ENCODE results near the gene DBET. TPM values are rescaled to one million over a fixed set of nuclear protein-coding genes. Genes with fewer than 3 reads are reported as not detected.
"Not testable (repeated sequence)": the region's sequence is repeated elsewhere in the genome, so short reads cannot be mapped to it uniquely, and the experiment has no call there.

The DBET gene
- total RNA-seq, 2 experiments from 2014 or later, result not detected

DNA sequence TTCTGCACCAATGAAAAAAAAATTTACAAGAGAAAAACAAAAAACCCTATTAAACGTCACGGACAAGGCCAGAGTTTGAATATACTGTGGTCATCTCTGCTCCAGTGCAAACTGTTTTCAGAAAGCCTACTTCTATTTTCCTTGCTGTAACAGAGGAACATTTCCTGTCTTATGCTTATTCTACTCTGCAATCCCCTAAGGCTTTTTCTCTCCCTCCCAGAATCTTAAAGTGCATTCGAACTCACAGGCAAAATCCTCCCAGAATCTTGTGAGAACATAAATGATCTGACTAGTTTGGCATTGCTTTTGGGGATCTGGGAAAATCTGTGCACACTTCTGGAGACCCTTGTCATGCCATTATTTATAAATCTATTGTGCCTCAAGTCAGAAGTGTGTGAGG lies 503 bp downstream of the DBET start:
- H3K4me3 Mint-ChIP-seq; H3K4me1 Mint-ChIP-seq (ENCODE audit: low read depth); H3K9me3 ChIP-seq (ENCODE audit: control insufficient read depth in 1 of 2, insufficient read depth in 1 of 2, low read length in 2 of 2); H3K27me3 ChIP-seq (ENCODE audit: control insufficient read depth in 1 of 2, insufficient read depth in 2 of 2, low read length in 2 of 2); POLR2A ChIA-PET; H3K4me3 ChIP-seq (ENCODE audit: low read length); DNase-seq; CTCF ChIA-PET; ATAC-seq (ENCODE audit: poor library complexity); H3K4me1 ChIP-seq (ENCODE audit: insufficient read depth, low read length); intact Hi-C loops (cut with DNase I, micrococcal nuclease); H3K36me3 Mint-ChIP-seq (ENCODE audit: low read depth); H3K9me3 Mint-ChIP-seq; H3K36me3 ChIP-seq (ENCODE audit: insufficient read depth, low read length); H3K27me3 Mint-ChIP-seq; H3K27ac ChIP-seq (ENCODE audit: low read depth in 1 of 2, low read length in 2 of 2); H3K27ac Mint-ChIP-seq: not testable (repeated sequence)

DNA sequence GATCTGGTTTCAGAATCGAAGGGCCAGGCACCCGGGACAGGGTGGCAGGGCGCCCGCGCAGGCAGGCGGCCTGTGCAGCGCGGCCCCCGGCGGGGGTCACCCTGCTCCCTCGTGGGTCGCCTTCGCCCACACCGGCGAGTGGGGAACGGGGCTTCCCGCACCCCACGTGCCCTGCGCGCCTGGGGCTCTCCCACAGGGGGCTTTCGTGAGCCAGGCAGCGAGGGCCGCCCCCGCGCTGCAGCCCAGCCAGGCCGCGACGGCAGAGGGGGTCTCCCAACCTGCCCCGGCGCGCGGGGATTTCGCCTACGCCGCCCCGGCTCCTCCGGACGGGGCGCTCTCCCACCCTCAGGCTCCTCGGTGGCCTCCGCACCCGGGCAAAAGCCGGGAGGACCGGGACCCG lies 4.0 kb downstream of the DBET start:
- H3K27me3 Mint-ChIP-seq; CTCF ChIA-PET; H3K36me3 Mint-ChIP-seq (ENCODE audit: low read depth); H3K4me1 ChIP-seq (ENCODE audit: insufficient read depth, low read length); ATAC-seq (ENCODE audit: poor library complexity); H3K4me3 ChIP-seq (ENCODE audit: low read length); H3K27ac ChIP-seq (ENCODE audit: low read depth in 1 of 2, low read length in 2 of 2); H3K27ac Mint-ChIP-seq; POLR2A ChIA-PET; H3K36me3 ChIP-seq (ENCODE audit: insufficient read depth, low read length); H3K4me3 Mint-ChIP-seq; H3K9me3 ChIP-seq (ENCODE audit: control insufficient read depth in 1 of 2, insufficient read depth in 1 of 2, low read length in 2 of 2); H3K4me1 Mint-ChIP-seq (ENCODE audit: low read depth); H3K27me3 ChIP-seq (ENCODE audit: control insufficient read depth in 1 of 2, insufficient read depth in 2 of 2, low read length in 2 of 2); H3K9me3 Mint-ChIP-seq; intact Hi-C loops (cut with DNase I, micrococcal nuclease): not testable (repeated sequence)
- DNase-seq, result peak in 2 of 14 experiments; percentile 31 to 36

DNA sequence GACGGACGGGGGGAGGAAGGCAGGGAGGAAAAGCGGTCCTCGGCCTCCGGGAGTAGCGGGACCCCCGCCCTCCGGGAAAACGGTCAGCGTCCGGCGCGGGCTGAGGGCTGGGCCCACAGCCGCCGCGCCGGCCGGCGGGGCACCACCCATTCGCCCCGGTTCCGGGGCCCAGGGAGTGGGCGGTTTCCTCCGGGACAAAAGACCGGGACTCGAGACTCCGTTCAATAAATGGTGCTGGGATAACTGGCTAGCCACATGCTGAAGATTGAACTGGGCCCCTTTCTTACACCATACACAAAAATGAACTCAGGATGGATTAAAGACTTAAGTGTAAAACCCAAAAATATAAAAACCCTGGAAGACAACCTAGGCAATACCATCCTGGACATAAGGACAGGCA lies 28.8 kb downstream of the DBET start:
- CTCF ChIA-PET, result not testable (repeated sequence)

GRCh38 chr4:190094031-190094430 lies 29.7 kb downstream of the DBET start:
- H3K27me3 Mint-ChIP-seq; H3K4me1 Mint-ChIP-seq (ENCODE audit: low read depth); H3K4me3 Mint-ChIP-seq; H3K9me3 ChIP-seq (ENCODE audit: control insufficient read depth in 1 of 2, insufficient read depth in 1 of 2, low read length in 2 of 2); H3K36me3 ChIP-seq (ENCODE audit: insufficient read depth, low read length); H3K36me3 Mint-ChIP-seq (ENCODE audit: low read depth); intact Hi-C loops (cut with DNase I, micrococcal nuclease); H3K27me3 ChIP-seq (ENCODE audit: control insufficient read depth in 1 of 2, insufficient read depth in 2 of 2, low read length in 2 of 2); H3K27ac Mint-ChIP-seq; ATAC-seq (ENCODE audit: poor library complexity); H3K9me3 Mint-ChIP-seq; H3K4me3 ChIP-seq (ENCODE audit: low read length); H3K27ac ChIP-seq (ENCODE audit: low read depth in 1 of 2, low read length in 2 of 2); DNase-seq; POLR2A ChIA-PET; CTCF ChIA-PET; H3K4me1 ChIP-seq (ENCODE audit: insufficient read depth, low read length): not testable (repeated sequence)

More for the DNA sequence above, 28.8 kb downstream of the DBET start:
- DNase-seq; H3K4me3 Mint-ChIP-seq; H3K27me3 ChIP-seq (ENCODE audit: control insufficient read depth in 1 of 2, insufficient read depth in 2 of 2, low read length in 2 of 2); H3K27ac Mint-ChIP-seq; H3K36me3 Mint-ChIP-seq (ENCODE audit: low read depth); H3K27ac ChIP-seq (ENCODE audit: low read depth in 1 of 2, low read length in 2 of 2); H3K36me3 ChIP-seq (ENCODE audit: insufficient read depth, low read length); H3K27me3 Mint-ChIP-seq; H3K4me3 ChIP-seq (ENCODE audit: low read length); intact Hi-C loops (cut with DNase I, micrococcal nuclease); H3K4me1 ChIP-seq (ENCODE audit: insufficient read depth, low read length); H3K9me3 ChIP-seq (ENCODE audit: control insufficient read depth in 1 of 2, insufficient read depth in 1 of 2, low read length in 2 of 2); H3K9me3 Mint-ChIP-seq; ATAC-seq (ENCODE audit: poor library complexity); H3K4me1 Mint-ChIP-seq (ENCODE audit: low read depth); POLR2A ChIA-PET: not testable (repeated sequence)

- ATAC-seq (ENCODE audit: poor library complexity); POLR2A ChIA-PET; H3K27me3 Mint-ChIP-seq; DNase-seq; H3K27ac Mint-ChIP-seq; CTCF ChIA-PET; H3K9me3 ChIP-seq (ENCODE audit: control insufficient read depth in 1 of 2, insufficient read depth in 1 of 2, low read length in 2 of 2); H3K27ac ChIP-seq (ENCODE audit: low read depth in 1 of 2, low read length in 2 of 2); H3K36me3 Mint-ChIP-seq (ENCODE audit: low read depth); H3K4me1 Mint-ChIP-seq (ENCODE audit: low read depth); H3K4me3 Mint-ChIP-seq; H3K4me3 ChIP-seq (ENCODE audit: low read length); intact Hi-C loops (cut with DNase I, micrococcal nuclease); H3K9me3 Mint-ChIP-seq; H3K27me3 ChIP-seq (ENCODE audit: control insufficient read depth in 1 of 2, insufficient read depth in 2 of 2, low read length in 2 of 2); H3K4me1 ChIP-seq (ENCODE audit: insufficient read depth, low read length); H3K36me3 ChIP-seq (ENCODE audit: insufficient read depth, low read length): not testable (repeated sequence)
These were observed 31.0 kb downstream of the DBET start for GRCh38 chr4:190095335-190095734.

- H3K9me3 ChIP-seq (ENCODE audit: control insufficient read depth in 1 of 2, insufficient read depth in 1 of 2, low read length in 2 of 2); H3K4me3 ChIP-seq (ENCODE audit: low read length); H3K27me3 Mint-ChIP-seq; ATAC-seq (ENCODE audit: poor library complexity); H3K27ac Mint-ChIP-seq; H3K4me3 Mint-ChIP-seq; CTCF ChIA-PET; H3K36me3 ChIP-seq (ENCODE audit: insufficient read depth, low read length); intact Hi-C loops (cut with DNase I, micrococcal nuclease); POLR2A ChIA-PET; H3K4me1 ChIP-seq (ENCODE audit: insufficient read depth, low read length); H3K9me3 Mint-ChIP-seq; DNase-seq; H3K27me3 ChIP-seq (ENCODE audit: control insufficient read depth in 1 of 2, insufficient read depth in 2 of 2, low read length in 2 of 2); H3K36me3 Mint-ChIP-seq (ENCODE audit: low read depth); H3K4me1 Mint-ChIP-seq (ENCODE audit: low read depth); H3K27ac ChIP-seq (ENCODE audit: low read depth in 1 of 2, low read length in 2 of 2): not testable (repeated sequence)
These were observed 35.3 kb downstream of the DBET start for GRCh38 chr4:190099605-190100004.

- H3K9me3 Mint-ChIP-seq; H3K9me3 ChIP-seq (ENCODE audit: control insufficient read depth in 1 of 2, insufficient read depth in 1 of 2, low read length in 2 of 2); CTCF ChIA-PET; H3K4me3 Mint-ChIP-seq; H3K4me3 ChIP-seq (ENCODE audit: low read length); H3K27me3 Mint-ChIP-seq; H3K36me3 Mint-ChIP-seq (ENCODE audit: low read depth); H3K27me3 ChIP-seq (ENCODE audit: control insufficient read depth in 1 of 2, insufficient read depth in 2 of 2, low read length in 2 of 2); H3K4me1 ChIP-seq (ENCODE audit: insufficient read depth, low read length); intact Hi-C loops (cut with DNase I, micrococcal nuclease); DNase-seq; ATAC-seq (ENCODE audit: poor library complexity); H3K27ac ChIP-seq (ENCODE audit: low read depth in 1 of 2, low read length in 2 of 2); POLR2A ChIA-PET; H3K36me3 ChIP-seq (ENCODE audit: insufficient read depth, low read length); H3K4me1 Mint-ChIP-seq (ENCODE audit: low read depth); H3K27ac Mint-ChIP-seq: not testable (repeated sequence)
These were observed 37.2 kb downstream of the DBET start for GRCh38 chr4:190101525-190101924.
